Measurements from ENCODE around the gene FNIP1.

FNIP1 gene

DNA sequence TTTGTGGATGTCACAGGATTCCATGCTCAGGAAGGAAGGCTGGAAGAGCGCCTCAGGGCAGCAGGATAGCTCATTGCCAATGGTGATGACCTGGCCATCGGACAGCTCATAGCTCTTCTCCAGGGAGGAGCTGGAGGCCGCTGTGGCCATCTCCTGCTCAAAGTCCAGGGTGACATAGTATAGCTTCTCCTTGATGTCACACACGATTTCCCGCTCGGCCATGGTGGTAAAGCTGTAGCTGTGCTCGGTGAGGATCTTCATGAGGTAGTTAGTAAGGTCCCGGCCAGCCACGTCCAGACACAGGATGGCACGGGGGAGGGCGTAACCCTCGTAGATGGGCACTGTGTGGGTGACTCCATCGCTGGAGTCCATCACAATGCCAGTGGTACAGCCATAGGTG lies 137.5 kb downstream of the FNIP1 start:
- Histone ChIP-seq H3K9me3 (ENCODE audit: control insufficient read depth, low read length) (peaks cover 7% of the 10 kb centered on the region), H3K9ac (ENCODE audit: low read length) (no peak overlapping the region), H3K4me3 (ENCODE audit: low read length) (no peak overlapping the region), H3K27me3 (replicated peaks; ENCODE audit: control insufficient read depth, insufficient read depth, low read length) (no peaks in the 10 kb centered on the region), H3K36me3 (ENCODE audit: control insufficient read depth, insufficient read depth, low read length, severe bottlenecking) (peaks cover 78% of the 10 kb centered on the region), H3K4me1 (ENCODE audit: control insufficient read depth, insufficient read depth, low read length) (peaks cover 10% of the 10 kb centered on the region)
- no peak for DNase-seq (ENCODE audit: low read depth)

DNA sequence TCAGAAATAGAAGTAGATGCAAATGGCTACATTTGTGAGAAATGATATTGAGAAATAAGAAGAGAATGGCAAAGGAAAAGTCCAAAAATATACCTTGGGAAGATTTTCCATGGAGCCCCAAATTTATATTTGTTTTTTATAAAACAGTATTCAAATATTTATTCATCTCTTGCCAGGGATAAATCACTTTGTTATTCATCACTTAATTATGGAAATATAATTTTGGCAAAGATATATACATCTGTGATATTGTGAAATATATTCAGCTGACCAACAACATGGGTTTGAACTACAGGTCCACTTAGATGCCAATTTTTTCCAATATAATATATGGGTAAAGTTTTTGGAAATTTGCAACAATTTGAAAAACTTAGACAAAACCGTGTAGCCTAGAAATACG lies 142.0 kb downstream of the FNIP1 start:
- H3K4me3 ChIP-seq (ENCODE audit: low read length), result no peak overlapping the region
- no peak overlapping the region for H3K9ac ChIP-seq (ENCODE audit: low read length)
- no peaks in the 10 kb centered on the region for H3K27me3 ChIP-seq (replicated peaks; ENCODE audit: control insufficient read depth, insufficient read depth, low read length)
- no peaks in the 10 kb centered on the region for H3K9me3 ChIP-seq (ENCODE audit: control insufficient read depth, low read length)
- H3K4me1 ChIP-seq (ENCODE audit: control insufficient read depth, insufficient read depth, low read length), result peaks cover 10% of the 10 kb centered on the region
- H3K36me3 ChIP-seq (ENCODE audit: control insufficient read depth, insufficient read depth, low read length, severe bottlenecking), result peaks cover 68% of the 10 kb centered on the region
- no peak for DNase-seq (ENCODE audit: low read depth)

DNA sequence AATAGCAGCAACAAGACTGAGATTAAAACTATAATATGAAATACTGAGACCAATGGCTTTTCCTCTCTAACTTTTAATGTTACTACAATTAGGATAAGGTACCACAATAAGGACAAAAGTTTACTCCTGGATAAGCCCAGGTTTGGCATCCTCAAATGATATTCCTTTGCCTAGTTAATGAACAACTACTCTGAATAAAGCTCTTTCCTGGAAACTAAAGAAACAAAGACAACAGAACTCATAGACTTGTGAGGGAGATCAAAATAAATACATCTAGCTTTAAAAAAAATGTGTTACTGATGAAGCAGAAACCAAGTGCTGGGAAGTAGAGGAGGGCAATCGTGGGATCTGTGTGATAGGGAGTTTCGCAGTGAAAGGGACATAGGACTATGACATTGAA lies 142.5 kb downstream of the FNIP1 start:
- peaks cover 68% of the 10 kb centered on the region for H3K36me3 ChIP-seq (ENCODE audit: control insufficient read depth, insufficient read depth, low read length, severe bottlenecking)
- no peak for DNase-seq (ENCODE audit: low read depth)
- no peaks in the 10 kb centered on the region for H3K9me3 ChIP-seq (ENCODE audit: control insufficient read depth, low read length)

DNA sequence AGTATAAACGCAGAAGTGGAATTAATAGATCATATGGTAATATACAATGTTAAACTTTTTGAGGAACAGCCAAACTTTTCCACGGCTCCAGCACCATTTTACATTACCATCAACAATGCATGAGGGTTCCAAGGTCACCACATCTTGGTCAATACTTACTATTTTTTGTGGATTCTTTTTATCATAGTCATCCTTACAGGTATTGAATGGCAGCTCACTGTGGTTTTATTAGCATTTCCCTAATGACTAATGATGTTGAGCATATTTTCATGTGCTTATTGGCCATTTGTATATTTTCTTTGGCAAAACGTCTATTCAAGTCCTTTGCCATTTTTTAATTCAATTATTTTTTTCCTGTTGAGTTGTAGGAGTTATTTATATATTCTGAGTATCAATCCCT lies 147.7 kb downstream of the FNIP1 start:
- H3K4me1 ChIP-seq (ENCODE audit: control insufficient read depth, insufficient read depth, low read length), result no peaks in the 10 kb centered on the region
- no peak overlapping the region for H3K4me3 ChIP-seq (ENCODE audit: low read length)
- no peak overlapping the region for H3K9ac ChIP-seq (ENCODE audit: low read length)
- no peaks in the 10 kb centered on the region for H3K27me3 ChIP-seq (replicated peaks; ENCODE audit: control insufficient read depth, insufficient read depth, low read length)
- no peaks in the 10 kb centered on the region for H3K9me3 ChIP-seq (ENCODE audit: control insufficient read depth, low read length)
- no peak for DNase-seq (ENCODE audit: low read depth)
- H3K36me3 ChIP-seq (ENCODE audit: control insufficient read depth, insufficient read depth, low read length, severe bottlenecking), result peaks cover 83% of the 10 kb centered on the region

More for the DNA sequence above, 142.5 kb downstream of the FNIP1 start:
- H3K27me3 ChIP-seq (replicated peaks; ENCODE audit: control insufficient read depth, insufficient read depth, low read length), result no peaks in the 10 kb centered on the region
- H3K9ac ChIP-seq (ENCODE audit: low read length), result no peak overlapping the region
- H3K4me3 ChIP-seq (ENCODE audit: low read length), result no peak overlapping the region
- peaks cover 10% of the 10 kb centered on the region for H3K4me1 ChIP-seq (ENCODE audit: control insufficient read depth, insufficient read depth, low read length)

DNA sequence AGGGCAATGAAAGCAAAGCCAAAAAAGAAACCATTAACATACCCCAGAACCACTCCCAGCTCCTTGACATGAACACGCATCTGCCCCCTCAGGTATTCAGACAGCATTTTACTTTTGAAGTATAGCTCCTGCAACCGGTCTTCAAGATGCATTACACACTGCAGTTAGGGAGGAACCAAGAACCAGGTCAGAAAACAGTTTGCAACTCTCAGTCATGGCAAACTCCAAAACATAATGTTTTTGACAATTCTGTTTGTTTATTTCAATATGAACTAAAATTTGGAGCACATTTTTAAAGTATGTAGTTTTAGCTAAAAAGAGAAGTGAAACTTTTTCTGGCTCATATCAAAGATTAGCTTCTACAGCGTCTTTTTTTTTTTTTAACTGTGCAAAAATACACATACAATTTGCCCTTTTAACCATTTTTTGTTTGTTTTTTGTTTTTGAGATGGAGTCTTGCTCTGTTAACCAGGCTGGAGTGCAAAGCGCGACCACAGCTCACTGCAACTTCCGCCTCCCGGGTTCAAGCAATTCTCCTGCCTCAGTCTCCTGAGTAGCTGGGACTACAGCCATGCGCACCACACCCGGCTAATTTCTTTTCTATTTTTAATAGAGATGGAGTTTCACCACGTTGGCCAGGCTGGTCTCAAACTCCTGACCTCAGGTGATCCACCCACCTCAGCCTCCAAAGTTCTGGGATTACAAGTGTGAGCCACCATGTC lies 149.6 kb downstream of the FNIP1 start:
- H3K9me3 ChIP-seq (ENCODE audit: control insufficient read depth, low read length), result no peaks in the 10 kb centered on the region
- H3K9ac ChIP-seq (ENCODE audit: low read length), result no peak overlapping the region
- peaks cover 89% of the 10 kb centered on the region for H3K36me3 ChIP-seq (ENCODE audit: control insufficient read depth, insufficient read depth, low read length, severe bottlenecking)
- H3K27me3 ChIP-seq (replicated peaks; ENCODE audit: control insufficient read depth, insufficient read depth, low read length), result no peaks in the 10 kb centered on the region
- DNase-seq (ENCODE audit: low read depth), result no peak
- H3K4me3 ChIP-seq (ENCODE audit: low read length), result no peak overlapping the region
- H3K4me1 ChIP-seq (ENCODE audit: control insufficient read depth, insufficient read depth, low read length), result no peaks in the 10 kb centered on the region

DNA sequence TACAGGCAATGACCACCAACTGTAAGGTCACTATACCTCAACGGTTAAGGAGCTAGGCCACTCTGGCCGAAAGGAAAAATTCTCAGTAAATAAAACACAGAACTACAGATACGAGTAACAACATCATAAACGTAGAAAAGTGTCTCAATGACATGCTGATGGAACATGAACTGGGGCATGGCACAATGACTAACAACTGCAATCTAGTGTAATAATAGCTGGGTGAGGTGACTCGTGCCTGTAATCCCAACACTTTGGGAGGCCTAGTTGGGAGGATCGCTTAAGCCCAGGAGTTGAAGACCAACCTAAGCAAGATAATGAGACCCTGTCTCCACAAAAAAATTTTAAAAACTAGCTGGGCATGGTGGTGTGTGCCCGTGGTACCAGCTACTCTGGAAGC lies 152.0 kb downstream of the FNIP1 start:
- no peak overlapping the region for H3K4me3 ChIP-seq (ENCODE audit: low read length)
- peaks cover 76% of the 10 kb centered on the region for H3K36me3 ChIP-seq (ENCODE audit: control insufficient read depth, insufficient read depth, low read length, severe bottlenecking)
- H3K27me3 ChIP-seq (replicated peaks; ENCODE audit: control insufficient read depth, insufficient read depth, low read length), result no peaks in the 10 kb centered on the region
- H3K9ac ChIP-seq (ENCODE audit: low read length), result no peak overlapping the region
- no peaks in the 10 kb centered on the region for H3K4me1 ChIP-seq (ENCODE audit: control insufficient read depth, insufficient read depth, low read length)
- H3K9me3 ChIP-seq (ENCODE audit: control insufficient read depth, low read length), result no peaks in the 10 kb centered on the region
- DNase-seq (ENCODE audit: low read depth), result no peak

DNA sequence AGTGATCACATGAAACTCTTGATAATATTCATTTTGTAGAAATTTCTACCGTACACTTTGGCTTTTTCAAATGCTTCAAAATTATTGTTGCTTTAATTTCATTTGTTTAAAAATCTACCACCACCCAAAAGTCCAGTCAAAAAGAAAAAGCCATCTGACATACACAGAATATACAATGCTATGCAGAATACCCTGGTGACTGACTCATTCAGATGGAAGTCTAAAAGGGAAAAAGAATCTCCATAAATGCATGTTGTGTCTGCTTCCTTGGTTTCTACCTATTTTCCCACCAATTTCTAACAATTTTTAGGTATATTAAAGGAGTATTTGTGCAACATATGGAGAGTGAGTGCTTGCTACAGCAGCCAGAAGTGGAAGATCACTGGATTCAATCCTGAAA lies 152.4 kb downstream of the FNIP1 start:
- no peaks in the 10 kb centered on the region for H3K9me3 ChIP-seq (ENCODE audit: control insufficient read depth, low read length)
- H3K27me3 ChIP-seq (replicated peaks; ENCODE audit: control insufficient read depth, insufficient read depth, low read length), result no peaks in the 10 kb centered on the region
- no peaks in the 10 kb centered on the region for H3K4me1 ChIP-seq (ENCODE audit: control insufficient read depth, insufficient read depth, low read length)
- H3K9ac ChIP-seq (ENCODE audit: low read length), result no peak overlapping the region
- H3K36me3 ChIP-seq (ENCODE audit: control insufficient read depth, insufficient read depth, low read length, severe bottlenecking), result peaks cover 71% of the 10 kb centered on the region
- no peak overlapping the region for H3K4me3 ChIP-seq (ENCODE audit: low read length)
- DNase-seq (ENCODE audit: low read depth), result no peak

DNA sequence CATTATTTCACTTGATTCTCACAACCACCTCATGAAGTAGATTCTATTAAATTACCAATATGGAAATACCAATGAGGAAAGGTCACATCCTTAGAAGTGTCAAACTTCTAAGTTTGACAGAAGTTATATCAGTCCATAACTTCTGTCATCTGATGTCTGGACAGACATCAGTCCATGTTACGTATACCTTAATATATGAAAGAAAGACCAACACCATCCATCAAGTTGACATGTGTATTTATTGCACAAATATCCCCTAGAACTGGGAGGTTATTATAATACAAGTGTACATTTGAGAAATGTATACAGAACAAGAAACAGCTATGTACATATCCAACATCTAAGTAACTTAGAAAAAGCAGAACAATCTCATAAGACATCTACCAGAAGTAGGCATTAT lies 155.3 kb downstream of the FNIP1 start:
- Histone ChIP-seq H3K36me3 (ENCODE audit: control insufficient read depth, insufficient read depth, low read length, severe bottlenecking) (peaks cover 49% of the 10 kb centered on the region), H3K4me3 (ENCODE audit: low read length) (no peak overlapping the region), H3K4me1 (ENCODE audit: control insufficient read depth, insufficient read depth, low read length) (peaks cover 10% of the 10 kb centered on the region), H3K9ac (ENCODE audit: low read length) (no peak overlapping the region), H3K27me3 (replicated peaks; ENCODE audit: control insufficient read depth, insufficient read depth, low read length) (no peaks in the 10 kb centered on the region), H3K9me3 (ENCODE audit: control insufficient read depth, low read length) (no peaks in the 10 kb centered on the region)
- DNase-seq (ENCODE audit: low read depth), result no peak

DNA sequence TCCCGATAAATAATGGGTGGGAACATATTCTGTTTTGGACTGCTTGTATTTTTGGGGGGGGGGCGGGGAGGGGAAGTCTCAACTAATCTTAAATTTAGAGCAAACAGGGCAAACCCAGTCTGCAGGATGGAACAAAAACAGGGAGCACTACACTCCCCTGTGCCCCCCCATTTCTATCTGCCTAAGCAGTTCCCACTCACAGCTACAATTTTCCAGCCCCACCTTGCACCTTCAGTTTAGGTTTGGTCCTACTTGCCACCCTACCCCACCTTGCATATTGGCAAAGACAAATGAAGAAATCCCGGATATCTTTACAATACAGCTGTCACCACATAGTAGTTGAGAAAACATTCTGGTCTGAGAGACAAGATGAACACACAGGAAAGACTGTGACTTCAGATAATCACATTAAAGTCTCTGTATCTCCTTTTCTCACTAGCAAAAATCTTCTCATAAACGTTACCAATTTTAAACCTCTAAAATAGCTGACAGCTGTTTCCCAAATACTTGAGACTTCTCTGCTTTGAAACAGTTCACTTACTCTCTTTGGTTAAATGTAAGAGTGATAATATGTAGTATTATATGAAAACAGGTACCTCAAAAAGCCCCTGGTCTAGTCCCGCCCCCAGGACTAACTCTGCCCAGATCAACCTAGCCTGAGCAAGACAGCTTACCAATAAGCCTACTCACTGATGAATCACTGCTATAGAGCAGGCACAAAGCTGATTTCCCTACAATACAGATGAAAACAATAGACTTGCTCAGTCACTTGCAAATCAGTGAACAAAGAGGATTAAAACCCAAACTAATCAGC lies 156.6 kb downstream of the FNIP1 start:
- Histone ChIP-seq H3K36me3 (ENCODE audit: control insufficient read depth, insufficient read depth, low read length, severe bottlenecking) (peaks cover 37% of the 10 kb centered on the region), H3K27me3 (replicated peaks; ENCODE audit: control insufficient read depth, insufficient read depth, low read length) (no peaks in the 10 kb centered on the region), H3K9ac (ENCODE audit: low read length) (no peak overlapping the region), H3K9me3 (ENCODE audit: control insufficient read depth, low read length) (no peaks in the 10 kb centered on the region), H3K4me1 (ENCODE audit: control insufficient read depth, insufficient read depth, low read length) (peaks cover 15% of the 10 kb centered on the region), H3K4me3 (ENCODE audit: low read length) (no peak overlapping the region)
- peak; percentile 9 for DNase-seq (ENCODE audit: low read depth)

DNA sequence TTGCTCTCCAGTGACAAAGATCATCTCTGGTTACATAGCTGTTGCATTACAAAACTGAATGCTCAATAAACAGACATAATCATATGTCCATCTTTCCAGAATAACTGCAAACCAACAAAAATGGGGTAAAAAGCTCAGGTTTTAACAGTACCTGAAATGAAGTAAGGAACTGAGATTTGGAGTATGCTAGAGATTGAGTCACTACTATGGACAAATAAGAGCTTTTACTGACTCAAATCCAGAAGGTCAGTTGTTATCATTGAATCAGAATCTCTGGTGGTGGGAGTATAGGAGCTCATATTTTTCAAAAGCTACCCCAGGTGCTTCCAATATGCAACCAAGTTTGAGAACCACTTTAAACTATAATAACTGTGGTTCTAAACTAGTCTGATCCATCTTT lies 157.7 kb downstream of the FNIP1 start:
- Histone ChIP-seq H3K27me3 (replicated peaks; ENCODE audit: control insufficient read depth, insufficient read depth, low read length) (no peaks in the 10 kb centered on the region), H3K9ac (ENCODE audit: low read length) (no peak overlapping the region), H3K4me1 (ENCODE audit: control insufficient read depth, insufficient read depth, low read length) (peaks cover 15% of the 10 kb centered on the region), H3K4me3 (ENCODE audit: low read length) (no peak overlapping the region), H3K36me3 (ENCODE audit: control insufficient read depth, insufficient read depth, low read length, severe bottlenecking) (peaks cover 26% of the 10 kb centered on the region), H3K9me3 (ENCODE audit: control insufficient read depth, low read length) (no peaks in the 10 kb centered on the region)
- DNase-seq (ENCODE audit: low read depth), result no peak

DNA sequence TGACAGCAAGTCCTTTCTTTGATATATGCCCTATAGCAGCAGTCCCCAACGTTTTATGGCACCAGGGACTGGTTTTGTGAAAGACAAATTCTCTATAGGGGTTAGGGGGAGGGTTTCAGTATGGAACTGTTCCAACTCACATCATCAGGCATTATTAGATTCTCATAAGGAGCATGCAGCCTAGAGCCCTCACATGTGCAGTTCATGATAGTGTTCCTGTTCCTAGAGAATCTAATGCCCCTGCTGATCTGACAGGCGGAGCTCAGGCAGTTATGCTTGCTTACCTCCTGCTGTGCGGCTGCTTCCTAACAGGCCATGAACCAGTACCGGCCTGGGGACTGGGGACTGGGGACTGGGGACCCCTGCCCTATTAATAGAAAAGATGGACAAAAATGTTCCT lies 159.1 kb downstream of the FNIP1 start:
- no peaks in the 10 kb centered on the region for H3K9me3 ChIP-seq (ENCODE audit: control insufficient read depth, low read length)
- no peak overlapping the region for H3K4me3 ChIP-seq (ENCODE audit: low read length)
- no peak overlapping the region for H3K9ac ChIP-seq (ENCODE audit: low read length)
- peaks cover 26% of the 10 kb centered on the region for H3K4me1 ChIP-seq (ENCODE audit: control insufficient read depth, insufficient read depth, low read length)
- H3K36me3 ChIP-seq (ENCODE audit: control insufficient read depth, insufficient read depth, low read length, severe bottlenecking), result peaks cover 12% of the 10 kb centered on the region
- no peaks in the 10 kb centered on the region for H3K27me3 ChIP-seq (replicated peaks; ENCODE audit: control insufficient read depth, insufficient read depth, low read length)
- no peak for DNase-seq (ENCODE audit: low read depth)

Data from adipocyte (in vitro differentiated cells).